GM19452 (cell line): ENCODE results near the gene DDX1.

Source experiments
- ATAC-seq: cut with Tn5 transposase; IDR thresholded peaks from one replicate; pipeline ENCODE4 v1.9.1; 2021; ENCODE audit not compliant: unreplicated experiment

DDX1 gene

GRCh38 chr2:15642815-15643500 is 51.3 kb downstream of the DDX1 start:
- ATAC-seq, result no peak

- no peak for ATAC-seq
Measured at GRCh38 chr2:15643791-15644585, 52.3 kb downstream of the DDX1 start.

- ATAC-seq, result no peak
Measured at GRCh38 chr2:15645300-15645699, 53.6 kb downstream of the DDX1 start.

DNA sequence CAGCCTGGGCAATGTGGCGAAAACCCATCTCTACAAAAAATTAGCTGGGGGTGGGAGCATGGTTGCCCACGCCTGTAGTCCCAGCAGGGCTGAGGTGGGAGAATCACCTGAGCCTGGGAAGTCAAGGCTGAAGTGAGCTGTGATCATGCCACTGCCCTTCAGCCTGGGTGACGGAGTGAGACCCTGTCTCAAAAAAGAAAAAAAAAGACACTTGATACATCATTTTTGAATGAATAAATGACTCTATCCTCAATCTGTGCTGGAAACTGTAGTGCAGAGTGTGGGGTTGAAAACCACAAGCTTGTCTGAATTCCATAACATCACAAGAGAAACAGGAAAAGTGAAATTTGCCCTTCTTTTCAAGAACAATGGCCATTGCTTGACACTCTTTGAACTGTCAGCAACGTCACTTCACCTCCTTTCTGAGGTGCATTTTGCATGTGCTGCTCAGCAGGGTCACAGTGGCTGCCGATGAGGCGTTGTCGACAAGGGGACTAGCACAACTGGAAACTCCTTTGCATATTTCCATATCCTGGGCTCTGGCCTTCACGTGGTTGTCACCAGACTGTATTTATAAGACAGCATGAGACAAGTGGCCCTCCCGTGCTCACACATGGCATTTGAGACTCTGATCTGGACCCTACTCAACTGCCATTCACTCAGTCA is 54.2 kb downstream of the DDX1 start:
- ATAC-seq, result no peak

GRCh38 chr2:15646661-15647060 is 55.0 kb downstream of the DDX1 start:
- no peak for ATAC-seq

DNA sequence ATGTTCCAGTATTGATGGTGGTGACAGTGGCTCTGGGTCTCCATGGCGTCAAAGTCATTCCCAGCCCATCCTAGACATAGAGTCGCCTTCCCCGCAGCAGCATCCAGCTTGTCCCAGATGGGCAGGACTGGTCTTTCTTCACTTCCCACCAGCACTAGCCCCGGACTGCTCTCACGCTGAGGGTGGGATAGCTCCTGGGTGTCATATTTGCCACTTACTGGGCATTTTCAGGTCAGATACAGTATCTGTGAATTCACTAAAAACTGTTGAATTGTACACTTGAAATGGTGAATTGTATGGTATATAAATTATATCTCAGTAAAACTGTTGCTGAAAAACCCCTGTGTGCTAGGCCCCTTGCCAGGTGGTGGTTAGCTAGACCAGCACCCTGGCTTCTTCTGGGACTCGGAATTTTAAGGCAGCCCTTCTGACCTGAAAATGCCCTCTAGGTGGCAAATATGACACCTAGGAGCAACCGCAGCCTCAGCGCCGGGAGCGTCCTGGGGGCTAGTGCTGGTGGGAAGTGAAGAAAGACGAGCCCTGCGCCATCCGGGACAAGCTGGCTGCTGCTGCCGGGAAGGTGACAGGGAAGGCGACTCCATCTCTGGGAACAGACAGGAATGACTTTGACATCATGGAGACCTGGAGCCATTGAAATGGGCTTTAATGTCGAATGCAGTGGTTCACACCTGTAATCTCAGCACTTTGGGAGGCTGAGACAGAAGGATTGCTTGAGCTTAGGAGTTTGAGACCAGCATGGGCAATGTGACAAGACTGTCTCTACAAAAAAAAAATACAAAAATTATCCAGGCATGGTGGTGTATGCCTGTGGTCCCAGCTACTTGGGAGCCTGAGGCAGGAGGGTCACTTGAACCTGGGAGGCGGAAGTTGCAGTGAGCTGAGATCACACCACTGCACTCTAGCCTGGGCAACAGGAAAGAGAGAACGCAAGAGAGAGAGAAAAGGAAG is 56.2 kb downstream of the DDX1 start:
- ATAC-seq, result no peak

GRCh38 chr2:15648593-15649525 is 57.2 kb downstream of the DDX1 start:
- ATAC-seq, result no peak

GRCh38 chr2:15649561-15650255 is 58.0 kb downstream of the DDX1 start:
- ATAC-seq, result no peak

DNA sequence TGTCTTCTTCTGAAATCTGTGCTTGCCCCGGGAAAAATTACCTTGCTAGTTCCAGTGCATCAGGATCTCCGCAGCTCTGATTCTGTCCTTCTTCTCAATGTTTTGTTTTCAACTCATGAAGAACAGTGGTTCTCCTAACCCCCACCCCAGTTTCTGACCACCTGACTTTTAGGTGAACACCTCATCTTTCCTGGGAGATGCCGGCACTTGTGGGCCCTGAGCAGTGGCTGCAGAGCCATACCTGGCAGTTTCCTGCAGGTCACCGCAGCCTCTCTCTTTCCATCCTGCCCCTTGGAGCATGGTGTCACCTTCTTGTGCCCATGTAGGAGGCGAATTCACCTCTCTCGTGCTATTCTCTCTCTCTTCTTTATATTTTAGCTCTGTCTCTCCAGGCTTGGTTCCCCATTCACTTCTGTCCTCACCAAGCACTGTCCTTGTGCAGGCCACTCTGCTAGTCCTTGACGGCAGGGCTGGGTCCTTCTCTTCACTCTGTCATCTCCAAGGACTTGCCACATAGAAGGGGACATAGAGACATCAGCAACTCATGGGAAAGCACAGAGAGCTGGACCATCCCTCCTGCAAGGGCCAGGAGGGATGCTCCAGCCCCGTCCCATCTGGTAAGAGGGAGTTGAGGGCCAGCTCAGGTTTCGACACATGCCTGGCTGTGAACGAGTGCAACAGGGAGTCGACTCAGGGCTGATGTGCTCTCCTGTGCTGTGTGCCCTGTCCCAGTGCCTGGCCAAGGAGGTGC is 59.1 kb downstream of the DDX1 start:
- no peak for ATAC-seq

DNA sequence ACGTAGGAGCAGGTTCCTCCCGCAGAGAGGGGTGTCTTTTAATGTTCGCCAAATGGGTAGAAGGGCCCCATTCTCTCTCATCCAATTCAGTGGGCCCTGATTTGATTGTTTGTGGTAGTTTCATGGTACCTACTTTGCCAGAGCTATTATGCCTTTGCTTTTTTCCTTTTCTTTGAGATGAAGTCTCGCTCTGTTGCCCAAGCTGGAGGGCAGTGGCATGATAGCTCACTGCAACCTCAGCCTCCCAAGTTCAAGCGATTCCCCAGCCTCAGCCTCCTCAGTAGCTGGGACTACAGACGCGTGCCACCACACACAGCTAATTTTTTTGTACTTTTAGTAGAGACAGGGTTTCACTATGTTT is 59.7 kb downstream of the DDX1 start:
- no peak for ATAC-seq

DNA sequence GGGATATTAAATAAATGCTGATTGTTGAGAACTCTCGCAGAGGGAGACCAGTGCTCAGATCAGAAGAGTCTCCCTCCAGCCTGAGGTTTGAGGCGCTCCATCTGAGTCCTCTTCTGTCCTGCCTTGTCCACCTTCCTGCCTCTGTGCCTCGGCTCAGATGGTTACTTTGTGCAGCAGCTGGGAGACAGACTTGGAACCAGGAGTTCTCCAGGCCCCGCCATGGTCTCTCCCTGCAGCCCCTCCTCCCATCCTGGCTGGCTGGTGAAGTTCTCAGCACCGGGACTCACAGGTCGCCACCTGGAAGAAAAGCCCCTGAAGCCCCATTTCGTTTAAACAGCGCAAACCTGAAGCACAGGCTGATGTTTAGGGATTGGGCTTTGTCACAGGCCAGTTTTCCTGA is 60.6 kb downstream of the DDX1 start:
- ATAC-seq, result no peak

- no peak for ATAC-seq
Measured at GRCh38 chr2:15652801-15653200, 61.1 kb downstream of the DDX1 start.

- ATAC-seq, result no peak
Measured at GRCh38 chr2:15653806-15654726, 62.4 kb downstream of the DDX1 start.

GRCh38 chr2:15654727-15655073 is 63.0 kb downstream of the DDX1 start:
- no peak for ATAC-seq

DNA sequence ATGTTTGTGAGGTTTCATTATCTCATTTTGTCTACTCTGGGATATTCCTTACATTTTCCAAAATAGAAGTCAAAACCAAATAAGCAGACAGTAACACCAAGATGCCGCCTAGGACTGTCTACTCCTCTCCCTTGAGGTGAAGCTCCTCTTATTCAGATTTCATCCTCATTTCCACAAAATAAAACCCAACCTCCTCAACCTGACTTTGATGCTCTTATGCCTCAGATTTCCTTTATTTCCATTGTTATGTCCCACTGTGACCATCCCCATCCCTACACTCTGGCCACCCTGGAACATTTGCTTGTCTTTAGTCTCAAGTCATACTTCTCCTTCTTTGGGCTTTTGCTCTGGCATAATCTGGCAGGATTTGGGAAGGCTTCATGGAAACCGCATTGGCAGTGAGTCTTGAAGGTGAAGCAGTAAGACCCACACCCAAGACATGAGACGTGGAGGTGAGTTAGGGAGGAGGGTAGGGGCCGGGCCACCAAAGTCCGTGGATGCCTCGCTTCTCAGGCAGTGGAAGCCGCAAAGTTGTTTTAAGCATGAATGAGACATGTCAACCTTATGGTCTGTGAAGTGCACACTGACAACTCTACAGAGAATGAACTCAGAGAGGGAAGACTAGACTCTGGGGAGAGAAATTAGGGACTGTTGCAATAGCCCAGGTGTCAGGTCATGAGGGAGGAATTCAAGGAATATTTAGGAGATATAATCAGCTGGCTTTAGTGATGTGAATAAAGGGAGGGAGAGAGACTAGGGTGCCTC is 63.6 kb downstream of the DDX1 start:
- no peak for ATAC-seq

DNA sequence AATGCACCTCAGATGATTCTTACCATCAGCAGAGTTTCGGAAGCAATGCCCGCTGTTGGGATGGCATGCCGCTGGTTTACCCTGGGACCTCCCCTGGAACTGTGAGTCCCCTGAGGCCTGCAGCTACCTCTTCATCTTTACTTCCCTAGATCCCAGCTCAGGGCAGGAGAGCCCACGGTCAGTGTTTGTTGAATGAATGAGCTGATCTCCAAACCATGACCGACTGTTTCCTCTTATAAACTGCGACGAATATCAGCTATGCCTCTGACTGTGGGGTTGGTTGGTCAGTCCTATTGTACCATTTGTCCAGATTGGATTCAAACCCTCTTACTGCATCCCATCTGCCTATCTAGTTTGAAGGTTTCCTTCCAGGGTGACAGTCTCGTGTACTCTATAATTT is 64.4 kb downstream of the DDX1 start:
- ATAC-seq, result no peak

- ATAC-seq, result no peak
Measured at GRCh38 chr2:15657759-15658158, 66.1 kb downstream of the DDX1 start.
